Measurements from ENCODE around the gene MAGEA11.

- TF ChIP-seq, protein P1, sequence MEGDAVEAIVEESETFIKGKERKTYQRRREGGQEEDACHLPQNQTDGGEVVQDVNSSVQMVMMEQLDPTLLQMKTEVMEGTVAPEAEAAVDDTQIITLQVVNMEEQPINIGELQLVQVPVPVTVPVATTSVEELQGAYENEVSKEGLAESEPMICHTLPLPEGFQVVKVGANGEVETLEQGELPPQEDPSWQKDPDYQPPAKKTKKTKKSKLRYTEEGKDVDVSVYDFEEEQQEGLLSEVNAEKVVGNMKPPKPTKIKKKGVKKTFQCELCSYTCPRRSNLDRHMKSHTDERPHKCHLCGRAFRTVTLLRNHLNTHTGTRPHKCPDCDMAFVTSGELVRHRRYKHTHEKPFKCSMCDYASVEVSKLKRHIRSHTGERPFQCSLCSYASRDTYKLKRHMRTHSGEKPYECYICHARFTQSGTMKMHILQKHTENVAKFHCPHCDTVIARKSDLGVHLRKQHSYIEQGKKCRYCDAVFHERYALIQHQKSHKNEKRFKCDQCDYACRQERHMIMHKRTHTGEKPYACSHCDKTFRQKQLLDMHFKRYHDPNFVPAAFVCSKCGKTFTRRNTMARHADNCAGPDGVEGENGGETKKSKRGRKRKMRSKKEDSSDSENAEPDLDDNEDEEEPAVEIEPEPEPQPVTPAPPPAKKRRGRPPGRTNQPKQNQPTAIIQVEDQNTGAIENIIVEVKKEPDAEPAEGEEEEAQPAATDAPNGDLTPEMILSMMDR (IDR thresholded peaks at IDR 0.05), result no peak
- no peak for TF ChIP-seq POLR2A (IDR thresholded peaks at IDR 0.05)
These were observed 1.6 kb downstream of the MAGEA11 start for GRCh38 chrX:149713279-149714050.

Measured in prostate gland (tissue), 2 donors.